ENCODE results near the gene SPPL2B.

- TF ChIP-seq CTCF (IDR thresholded peaks at IDR 0.05; ENCODE audit: low read length) (no peak), EZH2 (optimal IDR thresholded peaks at IDR 0.05; ENCODE audit: low read depth, low read length) (no peak)
Measured at GRCh38 chr19:2332341-2333026, 4.0 kb downstream of the SPPL2B start.

Data from MM.1S (cell line).